ENCODE results near the gene SHROOM4. TPM values are rescaled to one million over a fixed set of nuclear protein-coding genes. Genes with fewer than 3 reads are reported as not detected.

The SHROOM4 gene
- total and polyA plus RNA-seq, 2 donors (not counting 1 experiment from before 2014, with no cell fraction given), result not detected

GRCh38 chrX:50779694-50780093 is 34.3 kb downstream of the SHROOM4 start:
- Histone ChIP-seq H3K9ac (ENCODE audit: low read length) (no peak overlapping the region), H3K9me3 (ENCODE audit: control extremely low read depth in 1 of 3, control insufficient read depth in 2 of 3, insufficient read depth in 1 of 3, low read length in 2 of 3) (no peaks in the 10 kb centered on the region), H4K20me1 (ENCODE audit: control insufficient read depth, insufficient read depth, low read length, poor library complexity, severe bottlenecking) (no peaks in the 10 kb centered on the region), H3K36me3 (replicated peaks in 1 of 2; ENCODE audit: control extremely low read depth in 1 of 2, control insufficient read depth in 1 of 2, extremely low read depth in 1 of 2, insufficient read depth in 2 of 2, low read length in 1 of 2) (no peaks in the 10 kb centered on the region), H3K4me2 (replicated peaks; ENCODE audit: low read depth, low read length, poor library complexity, severe bottlenecking) (no peak overlapping the region), H3K4me3 (ENCODE audit: control extremely low read depth in 1 of 5, extremely low read depth in 1 of 5, insufficient read depth in 1 of 5, low read depth in 2 of 5, low read length in 4 of 5) (no peak overlapping the region), H3K27ac (ENCODE audit: low read length in 2 of 2) (no peak overlapping the region), H3K4me1 (ENCODE audit: control insufficient read depth in 2 of 2, insufficient read depth in 2 of 2, low read length in 2 of 2) (no peaks in the 10 kb centered on the region), H3K27me3 (replicated peaks in 1 of 4; ENCODE audit: control extremely low read depth in 1 of 4, control insufficient read depth in 3 of 4, insufficient read depth in 4 of 4, low read length in 3 of 4) (peaks cover 0 to 3% (median 0%) of the 10 kb centered on the region in 4 experiments), H3K79me2 (ENCODE audit: control insufficient read depth, insufficient read depth, low read length) (no peaks in the 10 kb centered on the region), H2AFZ (ENCODE audit: insufficient read depth, low read depth, low read length, poor library complexity, severe bottlenecking) (no peak overlapping the region)
- POLR2A ChIA-PET, result no interaction called here
- no peak for DNase-seq
- Mint-ChIP-seq H3K27me3 (no peaks in the 10 kb centered on the region), H3K9me3 (ENCODE audit: insufficient read depth) (no peaks in the 10 kb centered on the region), H3K27ac (no peak overlapping the region), H3K4me1 (no peaks in the 10 kb centered on the region), H3K4me3 (no peak overlapping the region)
- no peak for TF ChIP-seq CTCF (IDR thresholded peaks at IDR 0.05)
- TF ChIP-seq EZH2 (IDR thresholded peaks at IDR 0.05; ENCODE audit: borderline replicate concordance, insufficient read depth, low read depth, low read length, poor library complexity, severe bottlenecking), result no peak
- intact Hi-C loops (cut with micrococcal nuclease), result no loop called here
- ATAC-seq (ENCODE audit: low read depth), result no peak
- CTCF ChIA-PET, result no interaction called here
- WGBS (ENCODE audit: insufficient coverage), result no CpG with 5 or more reads among the region's 2 CpGs

- no peaks in the 10 kb centered on the region for H3K4me1 ChIP-seq (ENCODE audit: control insufficient read depth in 2 of 2, insufficient read depth in 2 of 2, low read length in 2 of 2)
- no peak overlapping the region for H3K4me3 ChIP-seq (ENCODE audit: control extremely low read depth in 1 of 5, extremely low read depth in 1 of 5, insufficient read depth in 1 of 5, low read depth in 2 of 5, low read length in 4 of 5)
- peaks cover 0 to 3% (median 0%) of the 10 kb centered on the region in 4 experiments for H3K27me3 ChIP-seq (replicated peaks in 1 of 4; ENCODE audit: control extremely low read depth in 1 of 4, control insufficient read depth in 3 of 4, insufficient read depth in 4 of 4, low read length in 3 of 4)
- H3K79me2 ChIP-seq (ENCODE audit: control insufficient read depth, insufficient read depth, low read length), result no peaks in the 10 kb centered on the region
- POLR2A ChIA-PET, result no interaction called here
- no peak overlapping the region for H3K4me2 ChIP-seq (replicated peaks; ENCODE audit: low read depth, low read length, poor library complexity, severe bottlenecking)
- intact Hi-C loops (cut with micrococcal nuclease), result no loop called here
- H3K27me3 Mint-ChIP-seq, result no peaks in the 10 kb centered on the region
- H3K27ac Mint-ChIP-seq, result no peak overlapping the region
- CTCF ChIA-PET, result no interaction called here
- no peak overlapping the region for H3K4me3 Mint-ChIP-seq
- no peak for DNase-seq
- no peak overlapping the region for H2AFZ ChIP-seq (ENCODE audit: insufficient read depth, low read depth, low read length, poor library complexity, severe bottlenecking)
- H4K20me1 ChIP-seq (ENCODE audit: control insufficient read depth, insufficient read depth, low read length, poor library complexity, severe bottlenecking), result no peaks in the 10 kb centered on the region
- no peaks in the 10 kb centered on the region for H3K9me3 ChIP-seq (ENCODE audit: control extremely low read depth in 1 of 3, control insufficient read depth in 2 of 3, insufficient read depth in 1 of 3, low read length in 2 of 3)
- no peaks in the 10 kb centered on the region for H3K4me1 Mint-ChIP-seq
- H3K36me3 ChIP-seq (replicated peaks in 1 of 2; ENCODE audit: control extremely low read depth in 1 of 2, control insufficient read depth in 1 of 2, extremely low read depth in 1 of 2, insufficient read depth in 2 of 2, low read length in 1 of 2), result no peaks in the 10 kb centered on the region
- no peak overlapping the region for H3K9ac ChIP-seq (ENCODE audit: low read length)
- no peak overlapping the region for H3K27ac ChIP-seq (ENCODE audit: low read length in 2 of 2)
- no CpG with 5 or more reads among the region's 2 CpGs for WGBS (ENCODE audit: insufficient coverage)
- no peaks in the 10 kb centered on the region for H3K9me3 Mint-ChIP-seq (ENCODE audit: insufficient read depth)
- TF ChIP-seq CTCF (IDR thresholded peaks at IDR 0.05), result no peak
- no peak for TF ChIP-seq EZH2 (IDR thresholded peaks at IDR 0.05; ENCODE audit: borderline replicate concordance, insufficient read depth, low read depth, low read length, poor library complexity, severe bottlenecking)
- no peak for ATAC-seq (ENCODE audit: low read depth)
These were observed 35.7 kb downstream of the SHROOM4 start for GRCh38 chrX:50778272-50778671.
